ENCODE data around the gene CIDEC.
"Not testable (repeated sequence)": the region's sequence is repeated elsewhere in the genome, so short reads cannot be mapped to it uniquely, and the experiment has no call there.

Gene CIDEC

GRCh38 chr3:9901967-9902366, 21.9 kb upstream of the CIDEC start:
- no peak for DNase-seq

- DNase-seq = not testable (repeated sequence)
Measured at GRCh38 chr3:9900965-9901415, 20.9 kb upstream of the CIDEC start.

- DNase-seq = no peak
Measured at GRCh38 chr3:9899289-9899791, 19.3 kb upstream of the CIDEC start.

- no peak for DNase-seq
Measured at GRCh38 chr3:9898467-9899241, 18.6 kb upstream of the CIDEC start.

- no peak for DNase-seq
Measured at GRCh38 chr3:9897408-9898372, 17.6 kb upstream of the CIDEC start.

- not testable (repeated sequence) for DNase-seq
Measured at GRCh38 chr3:9896755-9897407, 16.8 kb upstream of the CIDEC start.

GRCh38 chr3:9895715-9896114, 15.7 kb upstream of the CIDEC start:
- DNase-seq = not testable (repeated sequence)

GRCh38 chr3:9893739-9894138, 13.7 kb upstream of the CIDEC start:
- DNase-seq = no peak

- no peak for DNase-seq
Measured at GRCh38 chr3:9891072-9891622, 11.1 kb upstream of the CIDEC start.

- peak; percentile 58 for DNase-seq
Measured at GRCh38 chr3:9890249-9891071, 10.4 kb upstream of the CIDEC start, which contains the start of gene JAGN1. Gene JAGN1 (plus strand): TSS chr3:9890610. CDS start chr3:9890723, 113 bp downstream.

- DNase-seq = no peak
Measured at GRCh38 chr3:9889405-9889804, 9.4 kb upstream of the CIDEC start.

- DNase-seq = no peak
Measured at GRCh38 chr3:9888540-9888939, 8.5 kb upstream of the CIDEC start.

GRCh38 chr3:9887480-9887879, 7.4 kb upstream of the CIDEC start:
- DNase-seq = no peak

GRCh38 chr3:9886328-9886727, 6.3 kb upstream of the CIDEC start:
- DNase-seq = no peak

- DNase-seq = no peak
Measured at GRCh38 chr3:9884555-9885165, 4.6 kb upstream of the CIDEC start.

- DNase-seq = no peak
Measured at GRCh38 chr3:9883706-9884554, 3.9 kb upstream of the CIDEC start.

GRCh38 chr3:9881441-9881840, 1.4 kb upstream of the CIDEC start:
- DNase-seq = no peak

GRCh38 chr3:9878700-9879099, 1.4 kb downstream of the CIDEC start:
- DNase-seq = no peak

GRCh38 chr3:9876991-9877390, 3.1 kb downstream of the CIDEC start:
- DNase-seq = no peak

- not testable (repeated sequence) for DNase-seq
Measured at GRCh38 chr3:9876255-9876654, 3.8 kb downstream of the CIDEC start.

Data from NCI-H1694 (cell line).